ENCODE measurements around the gene ATG4C.

DNA sequence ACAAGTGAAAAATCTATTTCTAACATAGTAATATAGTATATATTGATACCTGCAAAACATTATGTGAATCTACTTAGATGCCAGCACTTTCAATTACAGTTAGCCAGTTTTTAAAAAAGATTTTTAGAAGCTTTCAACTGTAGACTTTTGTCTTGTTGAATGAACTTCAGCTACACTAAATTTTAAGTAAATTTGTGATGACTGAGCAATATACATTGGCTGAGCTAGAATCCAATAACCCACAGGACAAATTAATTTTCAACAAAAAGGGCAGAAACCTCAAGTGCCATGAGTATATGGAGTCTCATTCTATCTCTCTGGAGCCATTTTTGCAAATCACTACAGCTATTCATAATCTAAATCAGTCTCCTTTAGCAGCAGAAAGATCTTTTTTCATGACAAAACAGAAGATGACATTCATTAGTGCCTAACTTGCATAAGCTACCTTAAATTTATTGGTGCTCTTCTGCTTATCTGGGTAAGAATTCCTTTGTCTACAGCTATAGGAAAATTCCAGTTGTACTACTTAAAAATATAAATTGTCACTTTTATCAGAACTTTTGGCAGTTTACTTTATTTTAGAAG lies 100.3 kb downstream of the ATG4C start:
- TF ChIP-seq CTCF (IDR thresholded peaks at IDR 0.05): no peak
- TF ChIP-seq POLR2A (IDR thresholded peaks at IDR 0.05): no peak

Data from breast epithelium (tissue), 3 donors.